RWPE2 (cell line): Measurements from ENCODE around the gene NEU2.

Experiments used
- ATAC-seq: fragments of 200-7000 bp; cut with Tn5 transposase; 3 replicates; pipeline ENCODE4 v1.9.1; 2021; ENCODE audit warnings: low read depth
- DNase-seq: peaks from one replicate; pipeline ENCODE4 v3.0.0-alpha.2; 2020; ENCODE audit warnings: low spot score
- H3K27ac ChIP-seq: fragments of 450-650 bp; 2 replicates; pipeline ENCODE4 v1.5.1; 2017; ENCODE audit warnings: mild to moderate bottlenecking; ENCODE audit not compliant: poor library complexity, severe bottlenecking
- H3K27me3 ChIP-seq: fragments of 250-450 bp; sonication (Bioruptor Pico); 2 replicates; pipeline ENCODE4 v1.5.1; 2021; ENCODE audit warnings: mild to moderate bottlenecking, moderate library complexity; ENCODE audit not compliant: insufficient read depth, poor library complexity, severe bottlenecking
- H3K36me3 ChIP-seq: fragments of 250-450 bp; sonication (Bioruptor Pico); 2 replicates; pipeline ENCODE4 v1.5.1; 2020; ENCODE audit warnings: low read depth, mild to moderate bottlenecking, moderate library complexity
- H3K4me1 ChIP-seq: fragments of 250-450 bp; sonication (Bioruptor Pico); 2 replicates; pipeline ENCODE4 v1.5.1; 2021; ENCODE audit warnings: mild to moderate bottlenecking, moderate library complexity; ENCODE audit not compliant: insufficient read depth, poor library complexity, severe bottlenecking
- H3K4me3 ChIP-seq: fragments of 250-450 bp; sonication (Bioruptor Pico); 2 replicates; pipeline ENCODE4 v1.5.1; 2021; ENCODE audit warnings: mild to moderate bottlenecking, moderate library complexity; ENCODE audit not compliant: severe bottlenecking
- H3K9me3 ChIP-seq: fragments of 250-450 bp; sonication (Bioruptor Pico); 2 replicates; pipeline ENCODE4 v1.5.1; 2021; ENCODE audit warnings: mild to moderate bottlenecking, moderate library complexity; ENCODE audit not compliant: severe bottlenecking
- CTCF ChIP-seq: fragments of 450-650 bp; IDR thresholded peaks from one replicate; pipeline ENCODE4 v1.5.1; 2017; ENCODE audit warnings: mild to moderate bottlenecking, moderate library complexity; ENCODE audit not compliant: poor library complexity, severe bottlenecking

The NEU2 gene

GRCh38 chr2:233034091-233034882, 1.8 kb downstream of the NEU2 start:
- Histone ChIP-seq H3K27ac (no peak overlapping the region), H3K4me3 (no peak overlapping the region), H3K9me3 (peaks cover 2% of the 10 kb centered on the region), H3K27me3 (no peaks in the 10 kb centered on the region), H3K36me3 (no peaks in the 10 kb centered on the region), H3K4me1 (peaks cover 27% of the 10 kb centered on the region)
- ATAC-seq (no peak), DNase-seq (no peak)
- TF ChIP-seq CTCF, result no peak

- no peak for TF ChIP-seq CTCF
- Histone ChIP-seq H3K27me3 (no peaks in the 10 kb centered on the region), H3K4me3 (no peak overlapping the region), H3K36me3 (no peaks in the 10 kb centered on the region), H3K4me1 (peaks cover 17% of the 10 kb centered on the region), H3K9me3 (peaks cover 2% of the 10 kb centered on the region), H3K27ac (no peak overlapping the region)
- ATAC-seq (no peak), DNase-seq (no peak)
Observed at GRCh38 chr2:233035426-233036161, 3.1 kb downstream of the NEU2 start.

DNA sequence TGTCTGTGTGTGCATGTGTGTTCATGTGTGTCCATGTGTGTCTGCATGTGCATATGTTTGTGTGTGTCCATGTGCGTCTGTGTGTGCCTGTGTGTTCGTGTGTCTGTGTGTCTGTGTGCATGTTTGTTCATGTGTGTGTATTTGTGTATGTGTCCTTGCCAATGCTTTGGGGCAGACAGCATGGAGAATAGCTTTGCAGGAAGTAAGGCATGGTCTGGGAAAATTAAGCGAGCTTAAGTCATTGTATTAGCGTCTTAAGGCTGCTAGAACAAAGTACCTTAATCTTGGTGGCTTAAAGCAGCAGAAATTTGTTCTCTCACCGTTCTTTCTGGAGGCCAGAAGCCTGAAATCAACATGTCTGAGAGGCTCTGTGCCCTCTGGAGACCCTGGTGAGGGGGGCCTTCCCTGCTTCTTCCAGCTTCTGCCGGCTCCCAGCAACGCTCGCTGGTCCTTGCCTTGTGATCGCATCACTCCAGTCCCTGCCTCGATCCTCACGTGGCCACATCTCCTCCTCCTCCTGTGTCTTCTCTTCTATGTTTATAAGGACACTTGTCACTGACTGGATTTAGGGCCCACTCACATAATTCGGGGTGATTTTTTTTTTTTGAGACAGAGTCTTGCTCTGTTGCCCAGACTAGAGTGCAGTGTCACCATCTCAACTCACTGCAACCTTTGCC, 3.8 kb downstream of the NEU2 start:
- no peaks in the 10 kb centered on the region for H3K36me3 ChIP-seq
- no peak for DNase-seq
- H3K4me1 ChIP-seq, result peaks cover 17% of the 10 kb centered on the region
- no peak for ATAC-seq
- TF ChIP-seq CTCF, result no peak
- H3K27ac ChIP-seq, result no peak overlapping the region
- no peaks in the 10 kb centered on the region for H3K27me3 ChIP-seq
- H3K4me3 ChIP-seq, result no peak overlapping the region
- H3K9me3 ChIP-seq, result peaks cover 2% of the 10 kb centered on the region

DNA sequence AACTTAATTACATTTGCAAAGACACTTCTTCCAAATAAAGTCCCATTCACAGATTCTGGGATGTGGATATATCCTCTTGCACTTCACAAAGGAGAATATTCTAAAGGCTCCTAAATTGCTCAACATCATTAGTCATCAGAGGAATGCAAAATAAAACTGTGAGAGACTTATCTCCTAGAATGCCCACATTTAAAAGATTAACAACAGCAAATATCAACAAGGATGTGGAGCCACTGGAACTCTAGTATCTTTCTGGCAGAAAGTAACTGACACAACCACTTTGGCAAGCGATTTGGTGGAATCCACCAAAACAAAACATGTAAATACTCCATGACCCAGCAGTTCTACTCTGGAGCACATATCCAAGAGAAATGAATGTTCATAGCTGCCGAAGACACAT, 4.6 kb downstream of the NEU2 start:
- peaks cover 2% of the 10 kb centered on the region for H3K9me3 ChIP-seq
- H3K4me1 ChIP-seq, result peaks cover 17% of the 10 kb centered on the region
- no peaks in the 10 kb centered on the region for H3K27me3 ChIP-seq
- TF ChIP-seq CTCF, result no peak
- no peaks in the 10 kb centered on the region for H3K36me3 ChIP-seq
- DNase-seq (no peak), ATAC-seq (peak; percentile 62)
- H3K27ac ChIP-seq, result no peak overlapping the region
- no peak overlapping the region for H3K4me3 ChIP-seq
